ENCODE measurements around the gene LRRC71. TPM values are rescaled to one million over a fixed set of nuclear protein-coding genes. Genes with fewer than 3 reads are reported as not detected.
A peak's percentile ranks its signal among the peaks of the same experiment; 100 is the strongest.

LRRC71 gene
- total and polyA plus RNA-seq, 2 of the 4 experiments (the other 2 are of a cell fraction), result 0.50 TPM; not detected in 1

DNA sequence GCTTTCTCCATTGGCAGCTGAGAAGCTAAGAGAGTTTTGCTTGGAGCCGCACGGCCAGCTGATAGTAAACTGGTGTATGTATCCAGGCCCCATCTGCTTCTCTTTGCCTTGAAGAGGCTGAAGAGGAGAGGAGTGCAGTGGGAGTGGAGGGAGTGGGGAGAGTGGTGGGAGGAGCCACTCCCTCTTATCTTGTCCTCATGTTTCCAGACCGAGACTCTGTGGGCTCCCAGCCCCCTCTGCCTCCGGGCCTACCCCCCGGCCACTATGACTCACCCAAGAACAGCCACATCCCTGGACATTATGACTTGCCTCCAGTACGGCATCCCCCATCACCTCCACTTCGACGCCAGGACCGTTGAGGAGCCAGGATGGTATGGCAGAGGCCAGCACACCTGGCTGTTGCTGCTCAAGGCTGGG is 6.0 kb upstream of the LRRC71 start:
- Histone ChIP-seq H2BK15ac (ENCODE audit: low read depth, low read length) (no peak overlapping the region), H2AFZ (replicated peaks; ENCODE audit: low read length, poor library complexity) (peak overlapping the region; percentile 25), H4K8ac (ENCODE audit: low read depth in 2 of 2, low read length in 2 of 2) (no peak overlapping the region), H4K91ac (ENCODE audit: insufficient read depth, low read depth, low read length) (no peak overlapping the region), H4K5ac (ENCODE audit: low read depth, low read length) (no peak overlapping the region), H2BK20ac (ENCODE audit: low read depth, low read length) (no peak overlapping the region), H3K4ac (ENCODE audit: low read depth, low read length) (no peak overlapping the region; the same call in 1 of the 2 replicates), H3K36me3 (ENCODE audit: control insufficient read depth, insufficient read depth, low read length) (peaks cover 19% of the 10 kb centered on the region), H3K56ac (ENCODE audit: extremely low read depth, insufficient read depth, low read length) (no peak overlapping the region), H2AK9ac (replicated peaks; ENCODE audit: low read depth, low read length, poor library complexity) (peak overlapping the region; percentile 51), H3K79me1 (ENCODE audit: low read depth in 1 of 2, low read length in 2 of 2) (peaks cover 0 to 14% of the 10 kb centered on the region in 2 experiments; a peak in 1 of 4 replicates), H2BK120ac (ENCODE audit: low read depth, low read length) (no peak overlapping the region), H3K4me3 (ENCODE audit: insufficient read depth, low read depth, low read length) (no peak overlapping the region), H3K14ac (replicated peaks; ENCODE audit: low read depth, low read length) (0 out of 2 replicates have a peak overlapping the region, but pooled peaks have one; percentile 8), H3K4me1 (ENCODE audit: control insufficient read depth, insufficient read depth, low read length) (peaks cover 8% of the 10 kb centered on the region), H2AK5ac (ENCODE audit: low read depth, low read length) (no peak overlapping the region), H4K20me1 (ENCODE audit: insufficient read depth, low read length) (peaks cover 3% of the 10 kb centered on the region), H3K4me2 (ENCODE audit: low read depth, low read length) (no peak overlapping the region), H2BK5ac (ENCODE audit: low read depth, low read length, poor library complexity, severe bottlenecking) (no peak overlapping the region), H3K9me1 (ENCODE audit: insufficient read depth, low read length) (peaks cover 6% of the 10 kb centered on the region), H3K23ac (ENCODE audit: low read depth, low read length) (no peak overlapping the region), H3K18ac (ENCODE audit: low read depth, low read length) (no peak overlapping the region), H3K9ac (ENCODE audit: low read depth, low read length) (no peak overlapping the region), H3K27me3 (ENCODE audit: control insufficient read depth, insufficient read depth, low read length) (no peaks in the 10 kb centered on the region), H3K27ac (ENCODE audit: insufficient read depth, low read length) (no peak overlapping the region), H3K9me3 (ENCODE audit: control insufficient read depth, insufficient read depth, low read length) (no peaks in the 10 kb centered on the region)
- POLR2A ChIA-PET (ENCODE audit: unreplicated experiment), result no interaction called here
- dilution Hi-C loops (cut with HindIII; ENCODE audit: low sequenced_read_pairs, unreplicated experiment), result no loop called here
- BruUV-seq (replicated peaks), result no TSS peak
- 0% methylated on average over 1 of the region's 9 CpGs; no CpG with 5 or more reads in 1 of the 2 experiments for WGBS, 2 experiments (ENCODE audit: extremely low coverage in 2 of 2, insufficient read length in 1 of 2)
- CTCF ChIA-PET, result interaction anchor here (0.8 kb wide), 1 partner anchor 13 kb away, joined by 4 read pairs; no protein-coding TSS in a partner anchor
- TF ChIP-seq MAFK (IDR thresholded peaks at IDR 0.05; ENCODE audit: low read depth, low read length) (no peak), CEBPB (IDR thresholded peaks at IDR 0.05; ENCODE audit: low read depth, low read length) (no peak), CHD1 (IDR thresholded peaks at IDR 0.05; ENCODE audit: low read depth, low read length) (no peak), RFX5 (IDR thresholded peaks at IDR 0.05; ENCODE audit: low read depth, low read length) (no peak), RCOR1 (IDR thresholded peaks at IDR 0.05; ENCODE audit: insufficient replicate concordance, low read length) (no peak), MAZ (IDR thresholded peaks at IDR 0.05; ENCODE audit: borderline replicate concordance, low read depth, low read length) (peak; percentile 46; the same call in 1 of the 2 replicates), FOS (IDR thresholded peaks at IDR 0.05; ENCODE audit: low read depth, low read length) (0 out of 2 replicates have a peak, but pooled peaks have one; percentile 50), MXI1 (IDR thresholded peaks at IDR 0.05; ENCODE audit: borderline replicate concordance, low read depth, low read length) (no peak)
- in situ Hi-C loops (cut with MboI; ENCODE audit: low sequenced_read_pairs), result no loop called here
- intact Hi-C loops (cut with micrococcal nuclease), result no loop called here
- peak; percentile 59 for ATAC-seq (ENCODE audit: low read depth)
- DNase-seq, result peak; percentile 57

Measured in IMR-90 (cell line).